Peyer's patch (tissue), 4 donors: ENCODE data around the gene DPEP1.

Experiments used
- CTCF ChIP-seq, 6 experiments: fragments of 450-650 bp in 4 of 6; fragments of 200-600 bp in 2 of 6; sonication (generic) in 1 of 6; IDR thresholded peaks; one replicate each; pipeline ENCODE4 v1.5.1; 2017 to 2019; ENCODE audit warnings: antibody characterized with exemption in 6 of 6, mild to moderate bottlenecking in 3 of 6, moderate library complexity in 1 of 6
- POLR2A ChIP-seq, 2 donors: fragments of 450-650 bp; IDR thresholded peaks; one replicate each; pipeline ENCODE4 v1.5.1; 2017; ENCODE audit warnings: antibody characterized with exemption in 2 of 2, mild to moderate bottlenecking in 2 of 2, moderate library complexity in 2 of 2

- TF ChIP-seq CTCF (IDR thresholded peaks at IDR 0.05) (no peak), POLR2A (IDR thresholded peaks at IDR 0.05) (no peak)
Measured at GRCh38 chr16:89605186-89605970, 8.1 kb upstream of the DPEP1 start.
